IMR-90 (cell line): ENCODE results near the gene TNK2. TPM values are rescaled to one million over a fixed set of nuclear protein-coding genes. Genes with fewer than 3 reads are reported as not detected.

Experiments used
- ATAC-seq: fragments of 200-7000 bp; cut with Tn5 transposase; 2 replicates; pipeline ENCODE4 v1.9.1; 2020; ENCODE audit warnings: low read depth, mild to moderate bottlenecking, moderate library complexity
- BruUV-seq: library from RNA; stranded (reverse); fragments of 400-500 nt; replicated peaks from 2 replicates; lab custom pipeline; 2021; lab: Mats Ljungman, UMichigan
- CTCF ChIA-PET: fragments of 300-600 bp; formaldehyde crosslinking; extraction: SDS; loops from one replicate; lab custom pipeline; 2021; ENCODE audit warnings: antibody characterized with exemption; lab: Yijun Ruan, JAX
- POLR2A ChIA-PET: fragments of 300-600 bp; sonication (Branson Sonifier 250); formaldehyde crosslinking; loops from one replicate; lab custom pipeline; 2022; ENCODE audit warnings: antibody characterized with exemption; ENCODE audit not compliant: unreplicated experiment; lab: Charles Lee
- DNase-seq: peaks from one replicate; pipeline ENCODE4 v3.0.0; 2013
- H2AFZ ChIP-seq: replicated peaks from 2 replicates; pipeline ENCODE3; 2013; ENCODE audit warnings: low read length, mild to moderate bottlenecking; ENCODE audit not compliant: poor library complexity
- H2AK5ac ChIP-seq: 2 replicates; pipeline ENCODE4 v1.6.1; 2013; ENCODE audit warnings: low read depth, low read length, inconsistent platforms
- H2AK9ac ChIP-seq: replicated peaks from 2 replicates; pipeline ENCODE3; 2013; ENCODE audit warnings: mild to moderate bottlenecking, low read depth, low read length, moderate library complexity; ENCODE audit not compliant: poor library complexity
- H2BK120ac ChIP-seq: 2 replicates; pipeline ENCODE4 v1.6.1; 2013; ENCODE audit warnings: low read depth, low read length, inconsistent platforms
- H2BK15ac ChIP-seq: 3 replicates; pipeline ENCODE4 v1.6.1; 2013; ENCODE audit warnings: low read depth, low read length, inconsistent platforms
- H2BK20ac ChIP-seq: 2 replicates; pipeline ENCODE4 v1.6.1; 2013; ENCODE audit warnings: low read depth, mild to moderate bottlenecking, inconsistent platforms, low read length, moderate library complexity
- H2BK5ac ChIP-seq: 2 replicates; pipeline ENCODE4 v1.6.1; 2013; ENCODE audit warnings: mild to moderate bottlenecking, low read depth, low read length, inconsistent platforms; ENCODE audit not compliant: poor library complexity, severe bottlenecking
- H3K14ac ChIP-seq: replicated peaks from 2 replicates; pipeline ENCODE4 v1.6.1; 2013; ENCODE audit warnings: low read depth, low read length, inconsistent platforms
- H3K18ac ChIP-seq: 2 replicates; pipeline ENCODE4 v1.6.1; 2013; ENCODE audit warnings: low read depth, low read length, control low read depth
- H3K23ac ChIP-seq: 2 replicates; pipeline ENCODE4 v1.6.1; 2013; ENCODE audit warnings: low read depth, low read length, inconsistent platforms
- H3K27ac ChIP-seq: 2 replicates; pipeline ENCODE4 v1.5.1; 2013; ENCODE audit warnings: mild to moderate bottlenecking, control low read depth, low read length; ENCODE audit not compliant: insufficient read depth
- H3K27me3 ChIP-seq: 2 replicates; pipeline ENCODE4 v1.6.1; 2013; ENCODE audit warnings: low read length; ENCODE audit not compliant: control insufficient read depth, insufficient read depth
- H3K36me3 ChIP-seq: 2 replicates; pipeline ENCODE4 v1.6.1; 2013; ENCODE audit warnings: low read length, mixed read lengths; ENCODE audit not compliant: control insufficient read depth, insufficient read depth
- H3K4ac ChIP-seq: 2 replicates; pipeline ENCODE4 v1.6.1; 2013; ENCODE audit warnings: low read depth, low read length, inconsistent platforms
- H3K4me1 ChIP-seq: 2 replicates; pipeline ENCODE4 v1.6.1; 2013; ENCODE audit warnings: low read length, mixed read lengths; ENCODE audit not compliant: control insufficient read depth, insufficient read depth
- H3K4me2 ChIP-seq: 2 replicates; pipeline ENCODE4 v1.6.1; 2013; ENCODE audit warnings: low read depth, mild to moderate bottlenecking, control low read depth, low read length, moderate library complexity
- H3K4me3 ChIP-seq: 2 replicates; pipeline ENCODE4 v1.5.1; 2013; ENCODE audit warnings: low read depth, mild to moderate bottlenecking, control low read depth, low read length, moderate library complexity; ENCODE audit not compliant: insufficient read depth
- H3K56ac ChIP-seq: 2 replicates; pipeline ENCODE4 v1.6.1; 2013; ENCODE audit warnings: low read length, inconsistent platforms; ENCODE audit not compliant: insufficient read depth; ENCODE audit errors: extremely low read depth
- H3K79me1 ChIP-seq, 2 experiments: 2 replicates each; pipeline ENCODE4 v1.6.1; 2013; ENCODE audit warnings: low read length in 2 of 2, inconsistent platforms in 1 of 2, low read depth in 1 of 2
- H3K9ac ChIP-seq: 2 replicates; pipeline ENCODE4 v1.6.1; 2013; ENCODE audit warnings: low read depth, low read length, control low read depth
- H3K9me1 ChIP-seq: 2 replicates; pipeline ENCODE4 v1.6.1; 2013; ENCODE audit warnings: low read length, inconsistent platforms; ENCODE audit not compliant: insufficient read depth
- H3K9me3 ChIP-seq: 2 replicates; pipeline ENCODE4 v1.6.1; 2013; ENCODE audit warnings: low read length; ENCODE audit not compliant: control insufficient read depth, insufficient read depth
- H4K20me1 ChIP-seq: 2 replicates; pipeline ENCODE4 v1.6.1; 2013; ENCODE audit warnings: low read length, inconsistent platforms; ENCODE audit not compliant: insufficient read depth
- H4K5ac ChIP-seq: 2 replicates; pipeline ENCODE4 v1.6.1; 2013; ENCODE audit warnings: mild to moderate bottlenecking, low read depth, low read length, control low read depth
- H4K8ac ChIP-seq, 2 experiments: 2 replicates each; pipeline ENCODE4 v1.6.1; 2013; ENCODE audit warnings: low read depth in 2 of 2, low read length in 2 of 2, control low read depth in 1 of 2, inconsistent platforms in 1 of 2
- H4K91ac ChIP-seq: 2 replicates; pipeline ENCODE4 v1.6.1; 2013; ENCODE audit warnings: low read depth, low read length, inconsistent platforms; ENCODE audit not compliant: insufficient read depth
- CTCF ChIP-seq: conservative IDR thresholded peaks from 2 replicates; pipeline ENCODE4 v1.5.1; 2012; ENCODE audit warnings: mild to moderate bottlenecking, low read depth, low read length, improper control_type of control experiment
- ELK1 ChIP-seq: fragments of 150-350 bp; IDR thresholded peaks from 2 replicates; pipeline ENCODE4 v1.6.1; 2016; ENCODE audit warnings: low read depth, mild to moderate bottlenecking, low read length, moderate library complexity, borderline replicate concordance
- FOS ChIP-seq: fragments of 150-350 bp; IDR thresholded peaks from 2 replicates; pipeline ENCODE4 v1.6.1; 2016; ENCODE audit warnings: low read depth, low read length
- MAZ ChIP-seq: IDR thresholded peaks from 2 replicates; pipeline ENCODE4 v1.6.1; 2012; ENCODE audit warnings: low read depth, mild to moderate bottlenecking, low read length, improper control_type of control experiment, moderate library complexity, borderline replicate concordance
- RCOR1 ChIP-seq: IDR thresholded peaks from 2 replicates; pipeline ENCODE4 v1.6.1; 2012; ENCODE audit warnings: mild to moderate bottlenecking, low read length, improper control_type of control experiment; ENCODE audit not compliant: insufficient replicate concordance
- RFX5 ChIP-seq: IDR thresholded peaks from 2 replicates; pipeline ENCODE4 v1.8.0; 2012; ENCODE audit warnings: low read depth, mild to moderate bottlenecking, low read length, moderate library complexity
- WGBS, 2 experiments: methylation state at CpG; one replicate each; pipeline versions ENCODE4 v1.1.5 to v1.1.7; 2013; ENCODE audit warnings: missing lambda C conversion rate in 2 of 2; ENCODE audit not compliant: insufficient read length in 1 of 2; ENCODE audit errors: extremely low coverage in 2 of 2; 5-methylcytosine and 5-hydroxymethylcytosine counted together
- dilution Hi-C: fragments of 300-500 bp; cut with HindIII; formaldehyde crosslinking; loops from one replicate; pipeline ENCODE4 v1.14.3; 2018; ENCODE audit warnings: low sequenced_read_pairs; ENCODE audit not compliant: unreplicated experiment
- in situ Hi-C: fragments of 300-500 bp; cut with MboI; formaldehyde crosslinking; loops from 3 replicates; pipeline ENCODE4 v1.14.3; 2019; ENCODE audit warnings: low sequenced_read_pairs, inconsistent platforms, mixed read lengths
- intact Hi-C: fragments of 100-400 bp; cut with micrococcal nuclease; formaldehyde crosslinking; loops from 2 replicates; pipeline ENCODE4 v1.10.0; 2022
- polyA plus RNA-seq, 3 experiments: library from polyadenylated mRNA; depleted of rRNA; stranded (reverse); fragments of >200 nt; gene quantifications; 2 replicates each; pipeline ENCODE4 v1.2.3, GENCODE V29; 2012; ENCODE audit warnings: low replicate concordance in 1 of 3
- total RNA-seq: library from RNA; depleted of rRNA; stranded (reverse); fragments of >200 nt; gene quantifications from 2 replicates; pipeline ENCODE4 v1.2.3, GENCODE V29; 2012

TNK2 gene
- total and polyA plus RNA-seq, 2 of the 4 experiments (the other 2 are of a cell fraction) = 2.2 to 13.8 TPM

- no peaks in the 10 kb centered on the region for H3K36me3 ChIP-seq
- H3K56ac ChIP-seq = no peak overlapping the region
- H3K9me3 ChIP-seq = no peaks in the 10 kb centered on the region
- intact Hi-C loops = no loop called here
- H3K27me3 ChIP-seq = peaks cover under 1% of the 10 kb centered on the region; the same call in 1 of the 2 replicates
- ChIA-PET POLR2A (no interaction called here), CTCF (interaction anchor here (1.8 kb wide), 1 partner anchor 17 kb away, joined by 10 read pairs; no protein-coding TSS in a partner anchor)
- no peak overlapping the region for H4K8ac ChIP-seq
- ATAC-seq = no peak
- H3K9me1 ChIP-seq = peaks cover 7% of the 10 kb centered on the region
- peaks cover 0 to 22% of the 10 kb centered on the region in 2 experiments; a peak in 2 of 4 replicates for H3K79me1 ChIP-seq
- H4K20me1 ChIP-seq = peaks cover 15% of the 10 kb centered on the region; the same call in 1 of the 2 replicates
- no peak overlapping the region for H3K23ac ChIP-seq
- in situ Hi-C loops = no loop called here
- no peak overlapping the region for H4K91ac ChIP-seq
- no peak overlapping the region for H3K4me3 ChIP-seq
- DNase-seq = no peak
- TF ChIP-seq ELK1 (no peak), FOS (no peak), RCOR1 (no peak), MAZ (no peak), CTCF (no peak), RFX5 (no peak)
- dilution Hi-C loops = no loop called here
- no peak overlapping the region for H3K4me2 ChIP-seq
- H2AK5ac ChIP-seq = no peak overlapping the region
- H2BK20ac ChIP-seq = no peak overlapping the region; the same call in 1 of the 2 replicates
- no TSS peak for BruUV-seq
- no peak overlapping the region for H3K27ac ChIP-seq
- H3K9ac ChIP-seq = no peak overlapping the region
- WGBS, 2 experiments = 100% methylated on average over 2 of the region's 14 CpGs; no CpG with 5 or more reads in 1 of the 2 experiments
- peak overlapping the region; percentile 78 for H2AFZ ChIP-seq
- H4K5ac ChIP-seq = no peak overlapping the region
- H2AK9ac ChIP-seq = peak overlapping the region; percentile 79
- H2BK15ac ChIP-seq = no peak overlapping the region
- no peak overlapping the region for H3K4ac ChIP-seq
- H3K14ac ChIP-seq = no peak overlapping the region; the same call in 1 of the 2 replicates
- H2BK5ac ChIP-seq = no peak overlapping the region
- H3K18ac ChIP-seq = no peak overlapping the region
- H2BK120ac ChIP-seq = no peak overlapping the region
- H3K4me1 ChIP-seq = peaks cover 23% of the 10 kb centered on the region
Measured at GRCh38 chr3:195911041-195911945, 2.9 kb upstream of the TNK2 start.
